GM12864 (cell line): ENCODE data around the gene RPLP2.

Source experiments
- DNase-seq: peaks from one replicate; pipeline ENCODE4 v3.0.0-alpha.2; 2011; ENCODE audit warnings: low read depth
- H3K4me3 ChIP-seq: 2 replicates; pipeline ENCODE4 v1.5.1; 2011; ENCODE audit warnings: mild to moderate bottlenecking, low read depth, low read length, control low read depth
- TF ChIP-seq, protein P1 (sequence below): IDR thresholded peaks from 2 replicates; pipeline ENCODE4 v1.5.1; 2011; ENCODE audit warnings: low read depth, mild to moderate bottlenecking, moderate library complexity, low read length, control low read depth, inconsistent platforms; ENCODE audit errors: missing control alignments

The RPLP2 gene

DNA sequence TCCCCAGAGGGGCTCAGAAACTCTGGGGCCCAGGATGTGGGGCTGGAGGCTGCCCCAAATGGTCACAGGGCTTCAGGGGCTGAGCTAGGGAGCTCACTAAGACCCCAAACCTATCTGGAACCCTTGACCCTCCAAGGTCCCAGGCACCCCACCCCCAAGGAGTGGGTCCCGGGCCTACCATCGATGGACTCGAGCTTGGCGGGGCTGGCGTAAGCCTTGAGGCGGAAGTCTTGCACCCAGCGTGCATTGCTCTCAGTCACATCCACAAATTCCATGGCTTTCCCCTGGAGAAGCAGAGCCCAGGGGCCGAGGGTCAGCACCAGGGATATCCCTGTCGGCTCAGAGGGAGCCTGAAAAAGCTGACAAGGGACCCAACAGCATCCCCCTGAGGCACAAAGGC is 35.9 kb upstream of the RPLP2 start:
- H3K4me3 ChIP-seq: no peak overlapping the region
- TF ChIP-seq, protein P1, sequence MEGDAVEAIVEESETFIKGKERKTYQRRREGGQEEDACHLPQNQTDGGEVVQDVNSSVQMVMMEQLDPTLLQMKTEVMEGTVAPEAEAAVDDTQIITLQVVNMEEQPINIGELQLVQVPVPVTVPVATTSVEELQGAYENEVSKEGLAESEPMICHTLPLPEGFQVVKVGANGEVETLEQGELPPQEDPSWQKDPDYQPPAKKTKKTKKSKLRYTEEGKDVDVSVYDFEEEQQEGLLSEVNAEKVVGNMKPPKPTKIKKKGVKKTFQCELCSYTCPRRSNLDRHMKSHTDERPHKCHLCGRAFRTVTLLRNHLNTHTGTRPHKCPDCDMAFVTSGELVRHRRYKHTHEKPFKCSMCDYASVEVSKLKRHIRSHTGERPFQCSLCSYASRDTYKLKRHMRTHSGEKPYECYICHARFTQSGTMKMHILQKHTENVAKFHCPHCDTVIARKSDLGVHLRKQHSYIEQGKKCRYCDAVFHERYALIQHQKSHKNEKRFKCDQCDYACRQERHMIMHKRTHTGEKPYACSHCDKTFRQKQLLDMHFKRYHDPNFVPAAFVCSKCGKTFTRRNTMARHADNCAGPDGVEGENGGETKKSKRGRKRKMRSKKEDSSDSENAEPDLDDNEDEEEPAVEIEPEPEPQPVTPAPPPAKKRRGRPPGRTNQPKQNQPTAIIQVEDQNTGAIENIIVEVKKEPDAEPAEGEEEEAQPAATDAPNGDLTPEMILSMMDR: no peak
- DNase-seq: no peak

DNA sequence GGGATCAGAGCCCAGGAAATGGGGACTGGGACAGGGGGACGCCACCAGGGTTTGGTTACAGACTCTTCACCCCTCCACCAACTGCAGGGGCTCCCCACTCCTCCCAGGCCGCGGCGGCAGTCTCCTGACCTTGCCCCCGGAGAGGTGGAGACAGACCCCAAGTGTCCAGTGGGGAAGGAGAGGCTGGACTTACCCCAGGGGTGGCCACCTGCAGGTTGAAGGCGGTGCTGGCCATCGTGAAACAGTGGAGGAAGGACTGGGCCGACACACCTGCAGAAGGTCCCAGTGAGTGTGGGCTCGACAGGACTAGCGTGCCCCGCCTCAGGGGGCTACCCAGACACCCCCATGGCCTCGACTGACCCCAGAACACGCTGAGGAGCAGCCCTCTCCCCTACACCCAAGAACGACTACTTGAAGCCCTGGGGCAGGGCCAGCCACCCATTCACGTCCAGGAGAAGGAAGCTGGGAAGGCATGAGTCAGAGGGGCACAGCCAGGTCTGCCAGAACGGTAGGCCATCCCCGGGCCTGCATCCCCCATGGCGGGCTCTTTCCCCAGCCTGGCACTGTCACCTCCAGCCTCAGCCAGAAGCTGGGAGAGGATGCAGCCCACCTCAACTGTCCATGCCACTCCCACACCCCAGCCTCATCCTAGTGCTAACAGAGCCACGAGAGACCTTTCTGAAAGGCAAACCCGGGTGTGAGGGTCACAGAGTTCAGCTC is 34.7 kb upstream of the RPLP2 start:
- no peak overlapping the region for H3K4me3 ChIP-seq
- TF ChIP-seq, protein P1: no peak
- no peak for DNase-seq

DNA sequence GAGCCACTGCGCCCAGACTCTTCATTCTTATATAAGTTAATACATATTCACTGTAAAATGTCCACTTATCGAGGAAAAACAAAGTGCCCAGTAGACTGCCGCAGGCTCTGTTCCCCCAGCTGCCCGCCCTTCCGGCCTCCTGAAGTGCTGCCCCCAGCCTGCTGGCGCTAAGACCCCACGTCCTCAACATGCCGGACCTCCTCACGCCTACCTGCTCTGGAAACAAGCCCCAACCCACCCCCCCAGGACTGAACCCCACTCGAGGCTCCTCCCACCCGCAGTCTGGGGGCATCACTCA is 33.6 kb upstream of the RPLP2 start:
- H3K4me3 ChIP-seq: peak overlapping the region; percentile 94
- no peak for DNase-seq
- TF ChIP-seq, protein P1: no peak

DNA sequence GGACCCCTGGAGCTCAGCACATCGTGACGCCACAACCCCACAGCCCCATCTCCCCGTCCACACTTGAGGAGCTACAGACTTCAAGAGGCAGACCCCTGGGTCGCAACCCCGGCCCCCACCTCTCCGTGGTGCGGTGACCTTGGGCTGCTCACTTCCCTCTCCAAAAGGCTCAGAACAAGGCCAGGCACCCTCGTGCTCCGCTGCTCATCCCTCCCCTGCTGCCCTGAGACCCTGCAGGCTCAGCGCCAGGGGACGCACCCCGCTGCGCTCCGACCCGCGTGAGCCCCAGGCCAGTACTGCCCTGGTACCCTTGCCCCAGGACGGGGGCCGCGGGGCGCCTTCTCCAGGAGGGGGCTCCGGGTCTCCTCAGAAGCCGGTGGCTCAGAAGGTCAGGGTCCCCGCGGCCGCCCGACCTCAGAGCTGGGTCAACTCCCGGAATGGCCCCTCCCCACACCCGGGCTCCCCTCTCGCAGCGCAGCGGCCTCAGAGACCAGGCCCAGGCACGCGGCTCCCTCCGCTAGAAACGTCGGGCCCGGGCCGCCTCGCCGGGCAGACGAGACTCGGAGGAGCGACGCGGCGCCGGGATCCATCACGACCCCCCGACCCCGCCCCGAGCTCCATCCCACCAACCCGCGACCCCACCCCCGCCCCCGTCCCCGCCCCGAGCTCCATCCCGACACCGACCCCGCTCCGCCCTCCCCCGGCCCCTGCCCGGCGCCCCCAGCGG is 33.0 kb upstream of the RPLP2 start:
- H3K4me3 ChIP-seq: peak overlapping the region; percentile 94
- no peak for DNase-seq
- TF ChIP-seq, protein P1: peak; percentile 10

DNA sequence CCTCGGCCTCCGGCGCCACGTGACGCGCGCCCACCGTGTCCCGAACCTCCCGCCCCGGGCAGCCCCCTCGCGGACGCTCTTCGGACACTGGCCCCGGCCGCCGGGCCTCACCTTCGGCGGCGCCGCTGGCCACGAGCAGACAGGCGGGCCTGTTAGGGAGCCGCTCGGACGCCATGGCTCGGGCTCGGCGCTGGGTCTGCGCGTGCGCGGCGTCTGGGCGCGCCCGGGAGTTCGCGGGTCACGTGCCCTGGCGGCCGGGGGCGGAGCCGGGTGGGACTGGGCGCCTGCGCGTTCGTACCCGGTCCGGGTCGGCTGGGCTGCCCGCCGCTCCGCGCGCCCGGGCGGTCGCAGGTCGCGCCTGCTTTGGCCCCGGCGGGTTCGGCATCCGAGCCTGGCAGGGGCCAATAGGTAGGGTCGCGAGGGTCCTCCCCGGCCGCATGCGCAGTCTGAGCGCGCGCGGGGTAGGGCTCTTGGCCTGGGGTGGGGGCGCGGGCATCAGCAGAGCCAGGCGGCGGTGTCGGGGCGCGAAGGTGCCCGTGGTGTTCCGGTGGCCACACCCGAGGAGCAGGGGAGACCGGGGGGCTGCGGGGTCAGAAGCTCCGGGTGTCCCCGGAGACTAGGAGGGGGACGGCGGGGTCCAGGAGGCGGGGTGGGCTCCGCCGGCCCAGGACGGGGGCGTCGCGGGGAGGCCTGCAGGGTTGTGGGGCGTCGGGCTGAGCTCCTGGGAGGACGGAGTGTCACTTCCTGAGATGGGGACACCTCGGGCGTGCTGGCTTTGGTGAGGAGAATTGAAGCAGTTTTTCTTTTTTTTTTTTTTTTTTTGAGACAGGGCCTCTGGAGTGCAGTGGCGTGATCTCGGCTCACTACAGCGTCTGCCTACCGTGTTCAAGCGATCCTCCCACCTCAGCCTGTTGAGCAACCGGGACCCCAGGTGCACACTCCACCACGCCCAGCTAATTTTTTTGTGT is 32.2 kb upstream of the RPLP2 start, which contains the start of gene GATD1:
Gene GATD1 (minus strand): TSS at position 200 of the 968 bp plus-strand sequence. CDS start 25 bp downstream, at position 175.
- DNase-seq: no peak
- TF ChIP-seq, protein P1: no peak
- peak within 1 kb of the TSS; percentile 94 for H3K4me3 ChIP-seq

DNA sequence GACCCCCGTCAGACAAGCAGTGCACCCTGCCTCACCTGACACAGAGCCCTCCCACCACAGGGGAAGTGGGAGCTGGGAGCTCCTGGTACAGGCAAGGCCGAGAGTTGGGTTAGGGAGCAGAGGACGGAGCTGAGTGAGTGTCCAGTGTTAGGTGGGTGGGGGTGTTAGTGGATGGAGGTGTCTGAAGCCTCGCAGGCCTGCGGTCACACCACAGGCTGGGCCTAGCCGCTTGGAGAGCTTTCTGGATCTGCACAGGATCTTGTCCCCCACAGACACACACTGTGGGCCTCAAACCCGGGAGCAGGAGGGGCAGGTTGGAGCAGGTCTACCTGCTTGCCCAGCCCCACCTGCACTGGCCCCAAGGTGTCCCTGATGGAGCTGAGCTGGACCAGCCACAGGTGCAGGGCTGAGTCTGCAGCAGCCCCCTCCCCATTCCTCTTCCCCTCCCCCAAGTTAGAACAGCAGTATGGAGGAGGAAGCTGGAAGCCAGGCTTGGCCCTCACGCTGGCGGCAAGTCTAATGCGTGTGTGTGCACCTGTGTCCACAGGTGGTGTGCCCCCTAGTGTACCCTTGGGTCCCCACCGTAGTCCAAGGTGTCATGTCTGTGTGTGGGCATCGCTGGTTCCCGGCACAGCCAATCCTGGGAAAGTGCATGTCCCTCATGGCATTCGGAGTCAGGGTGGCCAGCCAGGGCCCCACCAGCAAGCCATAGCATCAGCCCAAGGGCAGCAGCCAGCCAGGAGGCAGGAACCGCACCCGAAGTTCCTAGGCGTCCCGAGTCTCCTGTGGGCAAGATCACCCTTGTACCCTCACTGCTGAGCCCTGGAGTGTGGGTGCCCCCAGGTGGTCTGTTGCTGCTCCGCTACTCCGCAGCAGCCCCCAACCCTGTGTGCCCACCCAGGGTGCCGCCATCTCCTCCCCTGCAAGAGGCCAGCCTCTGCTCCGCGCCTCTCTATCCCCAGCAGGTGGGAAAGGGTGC is 30.5 kb upstream of the RPLP2 start:
- DNase-seq: no peak

More for the DNA sequence above, 30.5 kb upstream of the RPLP2 start:
- TF ChIP-seq, protein P1: no peak
- H3K4me3 ChIP-seq: no peak overlapping the region
